GM18868 (cell line): Measurements from ENCODE around the gene PPP1R16B.

Experiments used
- ATAC-seq: cut with Tn5 transposase; IDR thresholded peaks from one replicate; pipeline ENCODE4 v1.9.1; 2021; ENCODE audit warnings: mild to moderate bottlenecking, moderate library complexity; ENCODE audit not compliant: unreplicated experiment

PPP1R16B gene

GRCh38 chr20:38805502-38805957, at the start of gene PPP1R16B:
TSS of gene PPP1R16B (plus strand) at chr20:38805697. CDS start at chr20:38835926, 30,229 bp downstream.
- ATAC-seq = peak; percentile 60

DNA sequence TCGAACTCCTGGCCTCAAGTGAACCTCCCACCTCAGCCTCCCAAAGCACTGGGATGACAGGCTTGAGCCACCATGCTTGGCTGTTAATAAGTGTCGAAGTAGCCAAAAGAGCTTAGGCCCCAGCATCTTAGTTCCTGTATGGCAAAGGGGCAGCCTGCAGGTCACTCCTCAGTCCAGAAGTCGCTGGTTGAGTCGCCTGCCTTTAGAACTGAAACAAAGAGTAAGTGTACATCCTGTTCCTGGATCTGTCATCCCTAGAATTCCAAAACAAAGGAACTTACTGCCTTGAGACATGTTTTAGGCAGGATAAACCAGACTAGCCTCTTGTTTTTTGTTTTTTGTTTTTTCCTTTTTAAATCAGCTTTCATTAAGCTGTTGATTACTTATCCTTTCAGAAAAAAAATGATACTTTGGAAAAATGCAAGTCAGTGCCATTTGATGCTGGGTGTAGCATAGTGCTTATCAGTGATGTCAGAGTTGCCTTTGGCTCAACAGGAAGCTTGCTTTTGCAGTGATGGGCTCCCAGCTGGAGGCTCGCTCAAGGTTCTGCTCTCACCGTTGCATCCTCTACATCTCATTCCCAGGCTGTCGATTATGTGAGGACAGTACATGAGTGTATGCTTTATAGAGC, 48.2 kb upstream of the PPP1R16B start:
- ATAC-seq = no peak

DNA sequence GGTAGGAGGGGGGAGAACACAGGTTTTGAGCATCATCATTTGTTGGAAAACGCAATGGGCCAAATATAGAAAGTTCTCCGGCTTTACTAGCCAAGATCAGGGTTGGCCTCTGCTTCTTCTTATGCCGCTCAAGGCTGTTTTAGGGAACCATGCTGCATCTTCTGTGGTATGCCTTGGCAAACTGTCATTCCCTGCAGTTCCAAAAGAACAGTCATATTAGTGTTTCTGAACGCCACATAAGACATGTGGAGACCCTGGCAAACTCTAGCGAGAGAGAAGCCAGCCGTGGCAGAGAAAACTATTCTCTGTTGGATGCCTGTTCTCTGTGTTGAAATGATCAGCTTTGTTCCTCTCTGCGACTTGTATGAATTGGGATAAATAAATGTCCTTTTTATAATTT, 46.4 kb upstream of the PPP1R16B start:
- no peak for ATAC-seq

GRCh38 chr20:38760978-38761377, 44.5 kb upstream of the PPP1R16B start:
- no peak for ATAC-seq

DNA sequence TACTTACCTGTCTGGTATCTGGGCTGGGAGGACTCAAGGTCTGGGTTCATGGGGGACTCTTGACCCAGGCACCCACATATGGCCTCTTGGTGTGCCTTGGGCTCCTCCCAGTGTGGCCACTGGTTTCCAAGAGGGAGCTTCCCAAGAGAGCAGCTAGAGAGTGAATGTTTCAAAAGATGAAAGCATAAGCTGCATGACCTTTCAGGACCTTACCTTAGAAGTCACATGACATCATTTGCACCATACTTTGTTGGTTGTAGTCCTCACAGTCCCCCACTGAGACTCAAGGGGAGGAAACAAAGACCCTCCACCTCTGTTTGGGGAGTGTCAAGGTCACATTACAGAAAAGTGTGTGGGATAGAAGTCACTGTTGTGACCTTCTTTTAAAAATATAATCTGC, 43.3 kb upstream of the PPP1R16B start:
- no peak for ATAC-seq

DNA sequence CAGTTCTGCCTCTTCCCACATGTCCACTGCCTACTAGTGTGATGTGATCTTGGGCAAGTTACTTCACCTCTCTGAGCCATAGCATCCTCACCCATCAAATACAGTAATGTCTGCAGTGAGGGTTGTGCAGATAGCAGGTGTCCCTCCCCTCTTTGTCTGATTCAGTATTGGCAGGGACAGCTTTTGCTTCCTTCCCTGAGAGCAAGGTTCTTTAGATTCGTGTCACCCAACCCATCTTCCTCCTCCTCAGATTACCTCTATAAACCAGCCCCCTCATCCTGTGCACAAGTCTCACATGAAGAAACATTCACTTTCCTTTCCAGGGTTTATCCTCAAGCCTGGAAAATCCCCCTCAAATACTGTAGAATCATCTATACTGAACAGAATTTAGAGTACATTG, 41.9 kb upstream of the PPP1R16B start:
- no peak for ATAC-seq

DNA sequence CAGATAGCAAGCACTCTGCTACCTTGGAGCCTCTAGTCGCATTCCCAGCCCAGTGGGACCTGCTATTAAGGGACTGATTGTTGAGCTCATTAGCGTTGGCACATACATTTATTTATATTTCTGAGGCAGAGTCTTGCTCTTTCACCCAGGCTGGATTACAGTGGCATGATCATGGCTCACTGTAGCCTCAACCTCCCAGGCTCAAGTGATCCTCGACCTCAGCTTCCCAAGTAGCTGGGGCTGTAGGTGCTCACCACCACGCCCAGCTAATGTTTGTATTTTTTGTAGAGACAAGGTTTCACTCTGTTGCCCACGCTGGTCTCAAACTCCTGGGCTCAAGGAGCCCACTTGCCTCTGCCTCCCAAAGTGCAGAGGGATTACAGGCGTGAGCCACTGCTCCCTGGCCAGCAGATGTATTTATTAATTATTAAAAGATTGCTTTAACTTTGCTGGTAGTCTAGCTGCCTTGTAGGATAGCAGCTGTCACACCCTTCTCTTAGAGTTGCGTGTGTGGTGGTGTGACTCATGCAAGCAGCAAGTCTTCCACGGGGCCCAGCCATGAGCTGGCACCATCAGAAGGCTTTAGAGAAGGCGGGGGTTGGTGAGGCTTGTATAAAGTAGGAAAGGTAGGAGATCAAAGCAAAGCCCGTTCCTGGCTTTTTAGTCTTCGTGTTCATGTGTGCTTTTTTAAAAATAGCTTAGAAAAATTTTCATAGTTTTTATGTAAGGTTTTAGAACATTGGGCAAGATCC, 40.8 kb upstream of the PPP1R16B start:
- ATAC-seq = no peak

DNA sequence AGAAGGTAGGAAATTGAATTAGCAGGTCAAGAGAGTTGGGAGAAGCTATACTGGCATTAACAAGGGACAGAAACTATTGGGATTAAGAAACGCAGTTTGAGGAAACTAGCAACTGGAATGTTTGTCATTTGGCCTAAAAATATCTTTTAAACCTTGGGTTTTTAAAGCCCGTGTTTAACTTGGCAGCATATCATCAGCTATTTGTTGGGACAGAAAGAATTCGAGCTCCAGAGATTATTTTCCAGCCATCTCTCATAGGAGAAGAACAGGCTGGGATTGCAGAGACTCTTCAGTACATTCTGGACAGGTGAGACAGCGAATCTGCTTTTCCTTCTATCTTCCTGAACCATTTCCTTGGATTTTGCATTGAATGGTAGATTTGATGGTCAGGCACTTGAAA, 39.4 kb upstream of the PPP1R16B start:
- ATAC-seq = no peak

- no peak for ATAC-seq
Observed at GRCh38 chr20:38769376-38770295, 35.9 kb upstream of the PPP1R16B start.

- no peak for ATAC-seq
Observed at GRCh38 chr20:38770546-38770945, 35.0 kb upstream of the PPP1R16B start.

DNA sequence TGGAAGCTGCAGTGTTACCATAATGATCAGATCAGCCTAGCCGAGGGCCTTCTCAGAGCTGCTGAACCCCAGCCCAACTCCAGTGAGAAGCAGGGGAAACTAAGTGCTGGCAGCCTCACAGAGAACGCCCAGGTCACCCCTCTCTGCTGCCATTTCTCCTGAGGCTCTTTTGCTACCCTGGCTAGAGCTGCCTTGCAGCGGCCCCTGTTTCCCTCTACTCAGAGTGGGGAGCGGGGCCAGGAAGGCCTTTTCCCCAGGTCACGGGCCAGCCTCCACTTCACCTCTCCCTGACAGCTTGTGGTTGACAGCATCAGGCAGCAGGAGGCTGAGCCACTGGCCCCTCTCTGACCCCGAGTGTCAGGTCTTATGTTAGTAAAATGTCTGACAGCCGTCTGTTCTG, 34.5 kb upstream of the PPP1R16B start:
- ATAC-seq = no peak

GRCh38 chr20:38771621-38772020, 33.9 kb upstream of the PPP1R16B start:
- ATAC-seq = no peak

- no peak for ATAC-seq
Observed at GRCh38 chr20:38774167-38774566, 31.3 kb upstream of the PPP1R16B start.

GRCh38 chr20:38776363-38776762, 29.1 kb upstream of the PPP1R16B start:
- no peak for ATAC-seq

DNA sequence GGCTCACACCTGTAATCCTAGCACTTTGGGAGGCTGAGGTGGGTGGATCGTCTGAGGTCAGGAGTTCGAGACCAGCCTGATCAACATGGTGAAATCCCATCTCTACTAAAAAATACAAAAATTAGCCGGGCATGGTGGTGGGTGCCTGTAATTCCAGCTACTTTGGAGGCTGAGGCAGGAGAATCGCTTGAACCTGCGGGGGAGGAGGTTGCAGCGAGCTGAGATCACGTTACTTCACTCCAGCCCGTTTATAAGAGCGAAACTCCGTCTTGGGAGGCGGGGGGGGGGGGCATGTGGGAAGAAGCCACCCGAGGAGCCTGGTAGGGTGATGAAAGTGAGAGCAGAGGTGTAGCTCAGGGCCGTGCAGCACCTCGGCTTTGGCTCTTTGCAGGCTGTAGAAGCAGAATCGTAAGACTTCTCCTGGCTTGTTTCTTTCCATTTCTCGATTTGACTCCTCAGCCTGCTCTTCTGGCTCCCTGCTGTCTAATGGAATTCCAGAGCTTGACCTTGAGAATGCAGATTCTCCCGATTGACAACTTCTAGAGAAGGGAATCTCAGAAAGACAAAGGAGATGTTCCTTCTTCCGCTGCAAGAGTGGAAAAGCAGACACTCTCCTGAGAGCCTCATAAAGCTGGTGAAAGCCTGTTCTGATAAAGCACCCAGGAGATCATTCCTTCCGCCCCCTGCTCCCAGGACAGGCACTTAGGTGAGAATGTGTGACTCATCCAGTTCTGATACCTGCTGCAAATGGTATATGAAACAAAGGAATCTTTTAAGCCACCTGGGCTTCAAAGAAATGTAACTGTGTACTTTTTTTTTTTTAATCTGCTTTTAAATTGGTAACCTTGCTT, 26.0 kb upstream of the PPP1R16B start:
- ATAC-seq = no peak

GRCh38 chr20:38782275-38782674, 23.2 kb upstream of the PPP1R16B start:
- no peak for ATAC-seq

- ATAC-seq = no peak
Observed at GRCh38 chr20:38787870-38788269, 17.6 kb upstream of the PPP1R16B start.

DNA sequence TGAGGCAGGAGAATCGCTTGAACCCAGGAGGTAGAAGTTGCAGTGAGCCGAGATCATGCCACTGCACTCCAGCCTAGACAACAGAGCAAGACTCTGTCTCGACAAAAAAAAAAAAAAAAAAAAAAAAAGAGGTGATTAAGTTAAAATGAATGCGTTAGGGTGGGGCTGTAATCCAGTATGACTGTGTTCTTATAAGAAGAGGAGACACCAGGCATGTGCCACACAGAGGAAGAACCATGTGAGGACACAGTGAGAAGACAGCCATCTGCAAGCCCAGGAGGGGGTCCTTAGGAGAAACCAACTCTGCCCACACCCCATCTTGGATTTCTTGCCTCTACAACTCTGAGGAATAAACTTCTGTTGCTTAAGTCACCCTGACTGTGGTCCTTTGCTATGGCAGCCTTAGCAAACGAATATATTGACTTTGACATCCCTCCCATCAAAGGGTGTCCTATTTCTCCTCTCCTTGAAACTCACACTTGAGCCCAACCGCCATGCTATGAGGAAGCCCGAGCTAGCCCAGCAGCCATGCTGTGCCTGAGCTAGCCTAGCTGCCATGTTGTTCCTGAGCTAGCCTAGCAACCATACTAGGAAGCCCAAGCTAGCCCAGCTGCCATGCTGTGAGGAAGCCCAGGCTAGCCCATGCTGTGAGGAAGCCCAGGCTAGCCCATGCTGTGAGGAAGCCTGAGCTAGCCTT, 15.8 kb upstream of the PPP1R16B start:
- ATAC-seq = no peak

- no peak for ATAC-seq
Observed at GRCh38 chr20:38790200-38791053, 15.1 kb upstream of the PPP1R16B start.
